Measurements from ENCODE around the gene DAW1. TPM values are rescaled to one million over a fixed set of nuclear protein-coding genes. Genes with fewer than 3 reads are reported as not detected.

The DAW1 gene
- total and polyA plus RNA-seq, 10 of the 15 experiments (the other 5 are each of a cell fraction or from before 2014, with no cell fraction given) = 0.04 TPM; not detected in 9

DNA sequence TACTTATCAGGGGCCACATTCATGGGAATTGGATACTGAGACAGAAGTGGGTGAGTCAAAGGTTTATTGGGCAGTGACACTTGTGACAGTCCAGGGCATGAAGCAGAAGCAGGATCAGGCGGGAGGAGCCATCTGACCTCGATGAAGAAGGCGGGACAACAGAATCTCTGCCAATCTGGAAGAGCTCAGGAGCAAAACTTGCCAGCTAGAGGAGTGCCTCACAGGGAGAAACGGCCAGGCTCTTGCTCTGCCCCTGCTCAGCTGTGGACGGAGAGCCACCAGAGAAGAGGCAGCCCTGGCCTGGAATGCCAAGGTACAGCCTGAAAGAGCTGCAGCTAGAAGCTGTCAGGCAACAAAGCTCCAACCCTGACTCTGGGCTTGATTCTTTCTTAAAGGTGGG is 16.9 kb downstream of the DAW1 start (continued):
- TF ChIP-seq CHD2 (IDR thresholded peaks at IDR 0.05; ENCODE audit: borderline replicate concordance, low read depth, low read length) (no peak), NFIC (IDR thresholded peaks at IDR 0.05; ENCODE audit: low read depth, low read length) (no peak)

DNA sequence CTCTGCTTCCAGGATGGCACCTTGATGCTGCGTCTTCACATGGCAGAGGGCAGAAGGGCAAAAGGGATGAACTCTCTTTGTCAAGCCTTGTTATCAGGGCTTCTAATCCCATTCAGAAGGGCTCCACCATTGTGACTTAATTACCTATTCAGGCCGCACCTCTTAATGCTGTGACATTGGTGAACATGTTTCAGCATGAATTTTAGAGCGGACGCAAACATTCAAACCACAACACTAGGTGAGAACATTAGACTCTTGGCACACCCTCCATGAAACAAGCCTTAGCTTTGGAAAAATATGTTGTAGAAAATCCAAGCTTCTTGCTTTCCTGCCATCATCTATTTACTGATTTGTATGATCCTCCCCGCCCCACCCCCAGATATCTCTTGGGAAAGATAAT is 17.9 kb downstream of the DAW1 start:
- in situ Hi-C loops (cut with MboI) (no loop called here), intact Hi-C loops (cut with micrococcal nuclease; ENCODE audit: unreplicated experiment) (no loop called here)
- H3K9ac ChIP-seq (ENCODE audit: control insufficient read depth, insufficient read depth, low read length) = no peak overlapping the region
- no peak overlapping the region for H3K4me2 ChIP-seq (ENCODE audit: control insufficient read depth, insufficient read depth)
- FAIRE-seq (no peak), DNase-seq (ENCODE audit: low read depth, low spot score) (no peak), ATAC-seq (no peak)
- H3K9me3 ChIP-seq (replicated peaks; ENCODE audit: control insufficient read depth, insufficient read depth, low read length) = no peaks in the 10 kb centered on the region
- no peaks in the 10 kb centered on the region for H3K79me2 ChIP-seq (ENCODE audit: control insufficient read depth, insufficient read depth, low read length)
- no peaks in the 10 kb centered on the region for H3K4me1 ChIP-seq (ENCODE audit: control insufficient read depth, insufficient read depth, low read length)
- no peak overlapping the region for H3K4me3 ChIP-seq
- 54% methylated on average over 5 of the region's 5 CpGs for WGBS (ENCODE audit: insufficient coverage, insufficient replicate concordance, low lambda C conversion rate, missing lambda C conversion rate)
- POLR2A ChIA-PET = no interaction called here
- CTCF ChIA-PET = interaction anchor here (0.7 to 8.7 kb wide), 12 partner anchors 10 to 1385 kb away, joined by 3 to 65 read pairs (median 12); partner anchors contain the start of gene DAW1
- SMC1A ChIA-PET (ENCODE audit: uncharacterized antibody, unreplicated experiment) = interaction anchor here (1.1 to 3.7 kb wide), 5 partner anchors 28 to 1385 kb away, joined by 3 to 15 read pairs (median 9); no protein-coding TSS in a partner anchor
- no TSS peak for BruUV-seq (replicated peaks)
- H4K20me1 ChIP-seq (ENCODE audit: control insufficient read depth, insufficient read depth) = no peaks in the 10 kb centered on the region
- TF ChIP-seq SUPT20H (IDR thresholded peaks at IDR 0.05; ENCODE audit: borderline replicate concordance, control insufficient read depth, low read depth, low read length) (no peak), TCF3 (IDR thresholded peaks at IDR 0.05; ENCODE audit: borderline replicate concordance, insufficient read depth, low read depth, low read length) (no peak), SMARCA5 (IDR thresholded peaks at IDR 0.05) (no peak), WRNIP1 (IDR thresholded peaks at IDR 0.05; ENCODE audit: borderline replicate concordance, low read depth, low read length) (no peak), CBX5 (IDR thresholded peaks at IDR 0.05; ENCODE audit: low read depth) (no peak), ZNF207 (IDR thresholded peaks at IDR 0.05; ENCODE audit: borderline replicate concordance) (no peak), SIX5 (IDR thresholded peaks at IDR 0.05; ENCODE audit: low read depth, low read length, severe bottlenecking) (no peak), ATF7 (IDR thresholded peaks at IDR 0.05; ENCODE audit: low read depth) (no peak), EP300 (IDR thresholded peaks at IDR 0.05; ENCODE audit: borderline replicate concordance in 1 of 2, control insufficient read depth in 1 of 2, low read depth in 2 of 2, low read length in 2 of 2) (no peak), SREBF2 (IDR thresholded peaks at IDR 0.05; ENCODE audit: low read length) (no peak)
- TF ChIP-seq, protein P1, sequence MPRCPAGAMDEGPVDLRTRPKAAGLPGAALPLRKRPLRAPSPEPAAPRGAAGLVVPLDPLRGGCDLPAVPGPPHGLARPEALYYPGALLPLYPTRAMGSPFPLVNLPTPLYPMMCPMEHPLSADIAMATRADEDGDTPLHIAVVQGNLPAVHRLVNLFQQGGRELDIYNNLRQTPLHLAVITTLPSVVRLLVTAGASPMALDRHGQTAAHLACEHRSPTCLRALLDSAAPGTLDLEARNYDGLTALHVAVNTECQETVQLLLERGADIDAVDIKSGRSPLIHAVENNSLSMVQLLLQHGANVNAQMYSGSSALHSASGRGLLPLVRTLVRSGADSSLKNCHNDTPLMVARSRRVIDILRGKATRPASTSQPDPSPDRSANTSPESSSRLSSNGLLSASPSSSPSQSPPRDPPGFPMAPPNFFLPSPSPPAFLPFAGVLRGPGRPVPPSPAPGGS (IDR thresholded peaks at IDR 0.05; ENCODE audit: borderline replicate concordance, insufficient read depth, low read depth, low read length, poor library complexity, severe bottlenecking) = no peak
- TF ChIP-seq, protein P2, sequence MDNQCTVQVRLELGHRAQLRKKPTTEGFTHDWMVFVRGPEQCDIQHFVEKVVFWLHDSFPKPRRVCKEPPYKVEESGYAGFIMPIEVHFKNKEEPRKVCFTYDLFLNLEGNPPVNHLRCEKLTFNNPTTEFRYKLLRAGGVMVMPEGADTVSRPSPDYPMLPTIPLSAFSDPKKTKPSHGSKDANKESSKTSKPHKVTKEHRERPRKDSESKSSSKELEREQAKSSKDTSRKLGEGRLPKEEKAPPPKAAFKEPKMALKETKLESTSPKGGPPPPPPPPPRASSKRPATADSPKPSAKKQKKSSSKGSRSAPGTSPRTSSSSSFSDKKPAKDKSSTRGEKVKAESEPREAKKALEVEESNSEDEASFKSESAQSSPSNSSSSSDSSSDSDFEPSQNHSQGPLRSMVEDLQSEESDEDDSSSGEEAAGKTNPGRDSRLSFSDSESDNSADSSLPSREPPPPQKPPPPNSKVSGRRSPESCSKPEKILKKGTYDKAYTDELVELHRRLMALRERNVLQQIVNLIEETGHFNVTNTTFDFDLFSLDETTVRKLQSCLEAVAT (IDR thresholded peaks at IDR 0.05) = no peak
- RAD21 ChIA-PET (ENCODE audit: unreplicated experiment) = no interaction called here
- H3K36me3 ChIP-seq (ENCODE audit: control insufficient read depth in 2 of 2, insufficient read depth in 2 of 2, low read length in 1 of 2) = no peaks in the 10 kb centered on the region
- H3K27me3 ChIP-seq (replicated peaks in 1 of 2; ENCODE audit: control insufficient read depth in 2 of 2, insufficient read depth in 2 of 2, low read length in 1 of 2) = 0 out of 4 replicates have a peak, but pooled peaks cover 0 to 2% of the 10 kb centered on the region in 2 experiments
- H3K27ac ChIP-seq (ENCODE audit: control insufficient read depth, insufficient read depth) = no peak overlapping the region
- no peak overlapping the region for H2AFZ ChIP-seq (ENCODE audit: control insufficient read depth, low read depth, low read length)

Data from GM12878 (cell line).